ENCODE measurements around the gene SPHKAP.

DNA sequence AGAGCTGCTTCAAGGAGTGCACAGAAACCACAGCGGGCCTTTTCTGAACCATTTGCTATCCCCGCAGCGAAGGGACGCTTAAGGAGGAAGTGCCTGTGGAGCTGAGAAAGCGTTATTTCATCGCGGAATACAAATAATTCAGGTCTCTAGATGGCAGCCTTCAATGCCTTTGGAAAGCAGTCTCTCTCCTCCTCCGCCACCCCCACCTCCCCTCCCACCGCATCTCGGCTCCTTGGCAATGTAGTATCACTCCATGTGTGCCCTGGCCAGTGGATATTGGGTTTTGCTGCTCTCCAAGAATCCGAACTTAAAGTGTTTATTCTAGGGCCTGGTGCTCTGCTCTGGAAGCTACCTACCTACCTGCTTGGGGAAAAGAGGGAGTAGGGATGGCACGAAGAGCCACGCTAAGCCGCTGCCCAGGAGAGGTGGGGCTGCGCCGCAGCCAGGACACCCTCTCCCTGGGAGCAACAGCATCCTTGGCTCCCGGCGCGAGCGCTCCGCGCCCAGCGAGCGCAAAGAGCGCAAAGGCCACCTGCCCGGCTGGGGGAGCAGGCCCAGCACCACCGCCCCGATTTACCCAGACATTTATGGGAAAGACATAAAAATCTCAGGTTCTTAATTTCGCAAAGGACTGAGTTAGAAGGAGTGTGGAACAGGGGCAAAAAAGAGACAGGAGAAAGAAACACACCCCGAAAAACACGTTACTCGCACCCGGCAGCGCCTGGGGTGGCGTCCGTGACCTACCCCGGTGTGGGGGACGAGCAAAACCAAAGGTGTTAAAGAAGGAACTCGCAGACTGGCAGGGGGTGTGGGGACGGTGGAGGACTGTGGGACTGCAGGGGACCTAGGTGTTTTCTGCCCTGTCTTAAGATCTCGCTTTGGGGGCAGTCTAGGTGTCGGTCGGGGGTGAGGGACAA is 1.0 kb downstream of the SPHKAP start:
- TF ChIP-seq, protein P1, sequence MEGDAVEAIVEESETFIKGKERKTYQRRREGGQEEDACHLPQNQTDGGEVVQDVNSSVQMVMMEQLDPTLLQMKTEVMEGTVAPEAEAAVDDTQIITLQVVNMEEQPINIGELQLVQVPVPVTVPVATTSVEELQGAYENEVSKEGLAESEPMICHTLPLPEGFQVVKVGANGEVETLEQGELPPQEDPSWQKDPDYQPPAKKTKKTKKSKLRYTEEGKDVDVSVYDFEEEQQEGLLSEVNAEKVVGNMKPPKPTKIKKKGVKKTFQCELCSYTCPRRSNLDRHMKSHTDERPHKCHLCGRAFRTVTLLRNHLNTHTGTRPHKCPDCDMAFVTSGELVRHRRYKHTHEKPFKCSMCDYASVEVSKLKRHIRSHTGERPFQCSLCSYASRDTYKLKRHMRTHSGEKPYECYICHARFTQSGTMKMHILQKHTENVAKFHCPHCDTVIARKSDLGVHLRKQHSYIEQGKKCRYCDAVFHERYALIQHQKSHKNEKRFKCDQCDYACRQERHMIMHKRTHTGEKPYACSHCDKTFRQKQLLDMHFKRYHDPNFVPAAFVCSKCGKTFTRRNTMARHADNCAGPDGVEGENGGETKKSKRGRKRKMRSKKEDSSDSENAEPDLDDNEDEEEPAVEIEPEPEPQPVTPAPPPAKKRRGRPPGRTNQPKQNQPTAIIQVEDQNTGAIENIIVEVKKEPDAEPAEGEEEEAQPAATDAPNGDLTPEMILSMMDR (conservative IDR thresholded peaks at IDR 0.05 in 1 of 2, IDR thresholded peaks at IDR 0.05 in 1 of 2; ENCODE audit: low read depth in 1 of 2, low read length in 2 of 2), result no peak
- no peak for TF ChIP-seq EZH2 (IDR thresholded peaks at IDR 0.05; ENCODE audit: low read length, missing control alignments)
